HepG2 (cell line): ENCODE results near the gene DMXL2. TPM values are rescaled to one million over a fixed set of nuclear protein-coding genes. Genes with fewer than 3 reads are reported as not detected.

Experiments
- ATAC-seq: fragments of 200-7000 bp; cut with Tn5 transposase; 3 replicates; pipeline ENCODE4 v1.9.1; 2020; ENCODE audit warnings: mild to moderate bottlenecking, moderate library complexity
- BruUV-seq: library from RNA; stranded (reverse); fragments of 400-500 nt; replicated peaks from 2 replicates; lab custom pipeline; 2021; lab: Mats Ljungman, UMichigan
- CTCF ChIA-PET: fragments of 300-600 bp; formaldehyde crosslinking; extraction: SDS; loops from one replicate; lab custom pipeline; 2021; ENCODE audit warnings: low total read pairs, inconsistent platforms, low intra/inter-chr PET ratio; lab: Yijun Ruan, JAX
- POLR2A ChIA-PET: fragments of 350-600 bp; sonication (Branson Sonifier 250); formaldehyde crosslinking; loops from one replicate; lab custom pipeline; 2020; ENCODE audit warnings: antibody characterized with exemption, inconsistent platforms; lab: Yijun Ruan, JAX
- DNase-seq: peaks from one replicate; pipeline ENCODE4 v3.0.0-alpha.2; 2015; ENCODE audit warnings: low spot score
- FAIRE-seq: peaks from 3 replicates; lab custom pipeline; 2011; peaks lifted over from hg19 to GRCh38; lab: Jason Lieb, UNC
- H2AFZ ChIP-seq: one replicate; pipeline ENCODE4 v1.6.1; 2011; ENCODE audit warnings: low read length, inconsistent platforms
- H3K27ac ChIP-seq: fragments of 300-600 bp; 3 replicates; pipeline ENCODE4 v1.8.0; 2011; ENCODE audit warnings: mixed run types, mild to moderate bottlenecking, mixed read lengths, low read length, inconsistent platforms; ENCODE audit not compliant: insufficient read depth; ENCODE audit errors: extremely low read length
- H3K27me3 ChIP-seq, 2 experiments: fragments of 200-600 bp in 1 of 2; 2 replicates in 1 of 2; 3 replicates in 1 of 2; pipeline versions ENCODE4 v1.6.0 to v1.8.0; 2011; ENCODE audit warnings: low read length in 2 of 2, mild to moderate bottlenecking in 2 of 2, moderate library complexity in 2 of 2, inconsistent platforms in 1 of 2; ENCODE audit not compliant: insufficient read depth in 2 of 2, control insufficient read depth in 1 of 2
- H3K36me3 ChIP-seq, 2 experiments: fragments of 200-600 bp in 1 of 2; replicated peaks in 1 of 2; 2 replicates in 1 of 2; 3 replicates in 1 of 2; pipeline versions ENCODE4 v1.5.1 to v1.8.0; 2011; ENCODE audit warnings: low read length in 2 of 2, inconsistent platforms in 1 of 2; ENCODE audit not compliant: insufficient read depth in 2 of 2, control insufficient read depth in 1 of 2
- H3K4me1 ChIP-seq: 2 replicates; pipeline ENCODE4 v1.5.1; 2012; ENCODE audit warnings: low read length, inconsistent platforms; ENCODE audit not compliant: insufficient read depth
- H3K4me2 ChIP-seq: 2 replicates; pipeline ENCODE4 v1.6.0; 2011; ENCODE audit warnings: low read depth, low read length, inconsistent platforms
- H3K4me3 ChIP-seq, 3 experiments: fragments of 200-600 bp in 1 of 3; sonication (generic), shearing (Covaris generic) in 1 of 3; replicated peaks in 1 of 3; 2 replicates each; pipeline ENCODE4 v1.5.1; 2011 to 2016; ENCODE audit warnings: low read length in 3 of 3, inconsistent platforms in 2 of 3, low read depth in 2 of 3, mild to moderate bottlenecking in 2 of 3, control low read depth in 1 of 3, mixed read lengths in 1 of 3; ENCODE audit not compliant: insufficient read depth in 1 of 3
- H3K79me2 ChIP-seq: one replicate; pipeline ENCODE4 v1.6.1; 2011; ENCODE audit warnings: low read length, inconsistent platforms; ENCODE audit not compliant: insufficient read depth
- H3K9ac ChIP-seq: 2 replicates; pipeline ENCODE4 v1.6.0; 2011; ENCODE audit warnings: mild to moderate bottlenecking, low read depth, low read length, inconsistent platforms; ENCODE audit not compliant: insufficient read depth
- H3K9me3 ChIP-seq: 2 replicates; pipeline ENCODE4 v1.5.1; 2012; ENCODE audit warnings: mild to moderate bottlenecking, low read length
- H4K20me1 ChIP-seq: 2 replicates; pipeline ENCODE4 v1.6.0; 2011; ENCODE audit warnings: inconsistent platforms, mild to moderate bottlenecking, low read length, moderate library complexity; ENCODE audit not compliant: insufficient read depth
- MEIS1 ChIP-seq: sonication (generic); formaldehyde crosslinking; IDR thresholded peaks from 2 replicates; pipeline ENCODE4 v1.9.0; 2021; ENCODE audit warnings: mild to moderate bottlenecking, missing genetic modification reagents, moderate library complexity, borderline replicate concordance
- WGBS: methylation state at CpG from one replicate; pipeline ENCODE4 v1.1.6; 2017; ENCODE audit warnings: low lambda C conversion rate; 5-methylcytosine and 5-hydroxymethylcytosine counted together
- in situ Hi-C: cut with HindIII; loops from 2 replicates; pipeline ENCODE4 v1.10.0; 2017; ENCODE audit warnings: low pct_unique_long_range_greater_than_20kb; ENCODE audit not compliant: extremely low pct_ligation_motif_present
- intact Hi-C: fragments of 100-400 bp; cut with micrococcal nuclease; formaldehyde crosslinking; loops from one replicate; pipeline ENCODE4 v1.10.0; 2022; ENCODE audit not compliant: unreplicated experiment
- polyA plus RNA-seq, 8 experiments: library from polyadenylated mRNA; depleted of rRNA in 3 of 8; stranded (reverse) in 7 of 8; unstranded in 1 of 8; fragments of >200 nt; fragmentation: Illumina TruSeq in 4 of 8; extraction: Trizol in 4 of 8; gene quantifications; 2 replicates each; pipeline versions ENCODE4 v1.2.1 to v1.2.3, GENCODE V29; 2011 to 2016; ENCODE audit warnings: low read depth in 4 of 8, missing spikeins in 1 of 8, mixed read lengths in 1 of 8; ENCODE audit not compliant: insufficient read depth in 1 of 8
- total RNA-seq, 5 experiments: library from RNA; depleted of rRNA; stranded (reverse); fragments of >200 nt; fragmentation: Illumina TruSeq; extraction: Trizol; gene quantifications; 2 replicates each; pipeline ENCODE4 v1.2.3, GENCODE V29; 2016; ENCODE audit warnings: low read depth in 1 of 5

Gene DMXL2
- total and polyA plus RNA-seq, 2 of the 13 experiments (the other 11 are each of a cell fraction or from before 2014, with no cell fraction given), result 11.6 to 15.3 TPM

- BruUV-seq, result no TSS peak
- no peak for TF ChIP-seq MEIS1 (CRISPR knock-in tag)
- Histone ChIP-seq H3K4me2 (no peak overlapping the region), H3K4me1 (peaks cover 16% of the 10 kb centered on the region), H3K27ac (no peak overlapping the region), H3K79me2 (no peaks in the 10 kb centered on the region), H3K9me3 (no peaks in the 10 kb centered on the region), H3K27me3 (peaks cover 0 to 32% of the 10 kb centered on the region in 2 experiments; a peak in 3 of 5 replicates), H2AFZ (no peak overlapping the region), H4K20me1 (no peaks in the 10 kb centered on the region), H3K9ac (no peak overlapping the region), H3K36me3 (no peaks in the 10 kb centered on the region), H3K4me3 (no peak overlapping the region)
- 86% methylated on average over 1 of the region's 9 CpGs for WGBS
- DNase-seq (no peak), FAIRE-seq (no peak), ATAC-seq (no peak)
- in situ Hi-C loops, result no loop called here
- intact Hi-C loops, result no loop called here
- ChIA-PET POLR2A (no interaction called here), CTCF (no interaction called here)
Observed at GRCh38 chr15:51398626-51399025, 223.9 kb downstream of the DMXL2 start.

Other genes starting within 250 kb of the DMXL2 start
- not detected in 2 replicates for gene SCG3, start 58.7 kb upstream of the DMXL2 start, total RNA-seq (2016; rRNA removed; fragmentation: Illumina TruSeq; extraction: Trizol)
- not detected in 2 replicates for gene SCG3, start 58.7 kb upstream of the DMXL2 start, polyA plus RNA-seq (2011; rRNA removed)
- gene LYSMD2, start 114.9 kb upstream of the DMXL2 start, total RNA-seq (2016; rRNA removed; fragmentation: Illumina TruSeq; extraction: Trizol), result 0.20 and 0.27 TPM in 2 replicates
- gene LYSMD2, start 114.9 kb upstream of the DMXL2 start, polyA plus RNA-seq (2011; rRNA removed), result 0.05 and 0.09 TPM in 2 replicates
- 0.02 and 0.14 TPM in 2 replicates for gene TMOD2, start 128.8 kb upstream of the DMXL2 start, total RNA-seq (2016; rRNA removed; fragmentation: Illumina TruSeq; extraction: Trizol)
- gene TMOD2, start 128.8 kb upstream of the DMXL2 start, polyA plus RNA-seq (2011; rRNA removed), result 0.01 and 0.21 TPM in 2 replicates
- gene TMOD3, start 206.9 kb upstream of the DMXL2 start, total RNA-seq (2016; rRNA removed; fragmentation: Illumina TruSeq; extraction: Trizol), result 23.2 and 33.7 TPM in 2 replicates
- 5.0 and 5.1 TPM in 2 replicates for gene TMOD3, start 206.9 kb upstream of the DMXL2 start, polyA plus RNA-seq (2011; rRNA removed)